Stimulated activated CD4-positive, alpha-beta T cell treated with anti-CD3 and anti-CD28 coated beads, Interleukin-15, amount 100 ng/mL, for 48 hours (primary cell): Measurements from ENCODE around the gene GABPA.
"Not testable (repeated sequence)": the region's sequence is repeated elsewhere in the genome, so short reads cannot be mapped to it uniquely, and the experiment has no call there.

Experiments used
- DNase-seq, 2 donors: peaks; one replicate each; pipeline ENCODE4 v3.0.0-alpha.2; 2020; ENCODE audit warnings: low read depth in 2 of 2

GABPA gene

DNA sequence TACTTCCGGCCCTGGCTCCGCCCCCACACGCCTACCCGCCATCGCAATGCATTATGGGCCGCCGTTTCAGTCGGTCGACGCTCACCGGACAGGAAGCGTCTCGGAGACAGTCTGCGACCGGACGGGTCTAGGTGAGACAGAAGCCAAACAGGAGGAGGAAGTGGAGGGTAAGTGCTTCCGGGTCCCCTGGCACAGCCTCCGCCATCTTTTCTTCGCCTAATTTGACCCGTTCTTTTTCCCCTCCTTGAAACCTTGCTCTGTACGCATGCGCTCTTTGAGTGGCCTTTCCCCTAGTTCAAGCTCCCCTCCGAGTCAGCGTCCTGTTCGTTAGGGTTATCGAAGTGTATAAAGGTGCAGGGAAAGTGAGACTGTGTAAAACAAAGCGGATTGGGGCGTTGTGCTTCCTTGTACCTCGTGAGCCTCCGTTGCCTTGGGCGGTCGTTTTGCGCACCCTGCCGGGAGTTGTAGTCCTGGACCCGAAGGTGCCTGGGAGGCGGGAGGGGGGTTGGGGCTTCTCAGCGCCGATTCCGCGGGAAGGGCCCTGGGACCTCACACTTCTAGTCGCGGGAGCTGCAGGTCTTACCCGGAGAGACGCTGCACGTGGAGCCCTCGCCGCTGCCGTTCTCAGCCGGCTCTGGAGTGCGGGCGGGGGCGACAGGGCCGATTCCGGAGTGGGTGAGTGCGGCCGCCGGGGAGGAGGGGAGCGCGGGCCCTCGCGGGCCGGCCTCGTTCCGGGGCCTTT lies at the start of gene GABPA, which contains the start of gene ATP5PF:
TSS of gene GABPA (plus strand) at position 69 of the 742 bp plus-strand sequence. CDS start 6,627 bp downstream, outside the sequence.
TSS of gene ATP5PF (minus strand) at position 1 of the 742 bp plus-strand sequence. CDS start 5,110 bp downstream, outside the sequence.
- peak; percentile 97 for DNase-seq

DNA sequence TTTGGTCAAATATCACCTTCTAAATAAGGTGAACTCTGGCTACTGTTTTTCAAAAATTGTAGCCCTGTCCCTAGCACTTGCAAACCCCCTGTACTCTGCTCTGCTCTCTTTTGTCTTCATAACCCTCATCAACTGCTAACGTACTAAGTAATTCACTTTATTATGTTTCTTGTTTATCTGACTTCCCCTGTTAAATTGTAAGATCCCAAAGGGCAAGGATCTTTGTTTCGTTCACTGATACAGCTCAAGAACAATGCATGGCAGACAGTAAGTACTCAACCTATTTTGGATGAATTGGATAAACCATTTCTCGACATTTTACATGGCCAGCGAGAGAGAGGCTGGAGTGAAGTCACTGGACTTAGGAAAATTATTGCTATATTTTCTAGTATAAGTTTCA lies 47.0 kb upstream of the GABPA start:
- DNase-seq = no peak

DNA sequence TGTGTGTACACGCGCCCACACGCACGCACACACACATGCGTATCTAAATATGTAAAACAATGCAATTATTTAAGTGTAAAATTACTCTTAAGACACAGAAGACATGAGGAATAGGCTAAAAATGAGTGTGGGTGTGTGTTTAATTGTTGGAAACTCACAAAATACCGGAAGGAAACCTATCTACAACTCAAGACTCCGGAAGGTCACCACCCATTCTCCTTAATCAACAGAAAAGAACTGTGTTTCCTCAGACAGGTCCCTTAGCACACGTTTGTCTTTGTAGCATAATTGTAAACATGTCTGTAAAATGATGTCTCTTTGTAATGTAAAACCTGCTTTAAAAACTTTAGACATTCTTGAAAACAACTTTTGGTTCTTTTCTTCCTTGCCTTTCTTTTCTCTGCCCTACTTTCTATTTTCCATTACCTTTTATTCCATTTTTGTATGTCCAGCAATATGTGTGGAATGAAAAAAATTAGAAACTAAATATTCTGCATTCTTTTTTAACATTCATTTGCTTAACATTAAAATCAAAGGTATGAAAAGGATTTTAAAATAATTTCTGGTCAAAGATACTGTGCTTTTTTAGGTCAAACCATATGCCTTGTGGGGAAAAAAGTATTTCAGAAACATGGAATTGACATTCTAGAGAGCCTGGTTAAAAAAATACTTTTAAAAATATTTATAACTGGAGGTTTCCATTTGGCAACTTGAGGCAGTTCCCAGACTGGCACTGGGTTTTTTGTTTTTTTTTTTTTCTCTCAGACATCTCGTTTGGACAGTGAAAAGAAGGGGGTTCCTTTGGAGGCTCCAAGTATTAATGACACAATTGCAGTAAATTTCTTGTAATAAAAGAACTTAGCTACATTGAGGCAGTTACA lies 46.3 kb upstream of the GABPA start:
- DNase-seq = no peak

DNA sequence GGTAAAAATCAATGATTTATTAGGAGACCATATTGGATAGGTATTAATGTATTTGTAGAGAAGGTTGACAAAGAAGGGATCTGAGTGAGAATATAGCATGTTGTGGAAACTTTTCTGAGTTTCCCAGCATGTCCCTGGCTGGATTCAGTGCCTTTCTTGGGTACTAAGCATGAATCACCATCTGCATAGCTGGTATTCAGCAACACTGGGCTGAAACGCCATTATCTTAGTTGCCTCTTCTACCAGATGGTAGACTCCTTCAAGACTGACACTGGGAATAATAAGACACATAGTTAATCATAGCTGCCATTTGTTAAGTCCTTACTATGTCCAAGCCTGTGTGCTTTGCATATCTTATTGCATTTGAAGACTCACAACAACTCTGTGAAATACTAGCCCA lies 45.5 kb upstream of the GABPA start:
- no peak for DNase-seq

DNA sequence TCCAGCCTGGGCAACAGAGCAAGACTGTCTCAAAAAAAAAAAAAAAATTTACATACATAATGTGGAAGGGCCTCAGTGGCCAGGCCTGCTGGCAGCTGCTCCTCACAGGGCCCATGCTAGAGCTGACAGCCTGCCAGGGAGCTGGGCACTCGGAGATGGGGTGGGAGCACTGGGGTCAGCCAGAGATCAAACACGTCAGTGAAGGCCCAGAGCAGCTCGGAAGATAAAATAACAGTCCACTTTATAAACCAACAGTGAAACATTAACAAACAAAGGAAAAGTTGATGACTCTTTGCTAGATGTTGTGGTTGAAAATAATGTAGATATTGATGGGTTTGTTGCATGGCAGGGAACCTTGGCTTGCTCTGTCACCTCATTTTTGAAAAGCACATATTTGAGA lies 42.8 kb upstream of the GABPA start:
- no peak for DNase-seq

DNA sequence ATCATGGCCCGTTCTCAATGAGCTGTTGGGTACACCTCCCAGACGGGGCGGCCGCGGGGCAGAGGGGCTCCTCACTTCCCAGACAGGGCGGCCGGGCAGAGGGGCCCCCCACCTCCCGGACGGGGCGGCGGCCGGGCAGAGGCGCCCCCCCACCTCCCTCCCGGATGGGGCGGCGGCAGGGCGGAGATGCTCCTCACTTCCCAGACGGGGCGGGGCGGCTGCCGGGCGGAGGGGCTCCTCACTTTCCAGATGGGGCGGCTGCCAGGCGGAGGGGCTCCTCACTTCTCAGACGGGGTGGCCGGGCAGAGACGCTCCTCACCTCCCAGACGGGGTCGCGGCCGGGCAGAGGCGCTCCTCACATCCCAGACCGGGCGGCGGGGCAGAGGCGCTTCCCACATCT lies 39.3 kb upstream of the GABPA start:
- not testable (repeated sequence) for DNase-seq

DNA sequence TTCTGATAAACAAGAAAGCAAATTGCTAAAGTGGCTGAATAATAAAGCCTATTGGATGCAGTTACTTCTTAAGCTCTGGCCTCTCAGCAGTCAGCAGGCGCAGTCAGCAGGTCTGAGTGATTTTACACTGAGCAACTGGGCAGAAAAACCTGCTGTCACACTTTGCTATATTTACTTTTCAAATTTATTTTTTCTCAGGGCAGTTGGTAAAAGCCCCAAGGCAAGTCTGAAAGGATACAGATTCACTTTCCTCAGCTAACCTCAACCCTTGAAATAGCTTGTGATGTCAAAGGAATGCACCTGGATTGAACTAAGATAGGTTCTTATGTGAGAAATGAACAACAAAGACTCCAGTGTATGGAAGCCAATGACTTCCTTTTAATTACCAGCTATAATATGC lies 34.0 kb upstream of the GABPA start:
- no peak for DNase-seq

DNA sequence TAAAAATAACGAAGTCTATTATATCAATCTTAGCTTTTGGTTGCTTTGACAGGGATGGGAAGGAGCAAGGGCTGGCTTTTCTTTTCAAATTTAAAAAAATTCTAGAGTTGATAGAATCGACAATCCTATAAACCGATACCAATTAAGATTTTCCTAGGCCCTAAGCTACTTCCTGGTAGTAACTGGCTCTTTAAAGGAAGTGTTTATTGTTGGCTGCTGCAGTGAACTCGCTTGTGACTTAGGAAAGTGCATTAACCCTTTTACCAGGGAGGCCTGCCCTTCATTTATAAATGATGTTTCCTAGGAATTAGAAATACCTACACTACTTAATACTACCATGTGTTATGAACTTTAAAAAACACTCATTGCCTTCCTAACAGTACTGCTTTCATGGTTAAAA lies 33.2 kb upstream of the GABPA start:
- no peak for DNase-seq

DNA sequence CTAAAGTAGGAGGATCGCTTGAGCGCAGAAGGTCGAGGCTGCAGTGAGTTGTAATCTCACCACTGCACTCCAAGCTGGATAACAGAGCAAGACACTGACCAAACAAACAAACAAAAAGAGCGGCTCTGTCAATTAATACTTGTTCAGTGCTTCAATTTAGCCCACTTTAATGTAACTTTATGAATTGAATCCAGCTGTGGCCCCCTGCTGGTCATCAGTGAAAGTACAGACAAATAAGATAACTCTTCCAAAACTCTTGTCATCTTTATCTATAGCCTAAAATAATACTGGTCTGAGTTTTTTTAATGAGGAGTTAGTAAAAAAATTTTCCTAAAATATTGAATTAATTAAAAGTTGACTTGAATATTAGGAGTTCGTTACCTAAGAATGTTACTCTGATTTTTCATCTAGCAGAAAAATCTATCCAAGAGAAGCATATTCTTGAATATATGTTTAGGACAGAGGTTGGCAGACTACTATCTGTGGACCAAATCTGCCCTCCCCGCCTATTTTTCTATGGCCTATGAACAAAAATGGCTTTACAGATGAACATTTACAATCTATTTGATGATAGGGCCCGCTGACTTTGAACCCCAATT lies 26.2 kb upstream of the GABPA start:
- peak in 1 of 2 donors; percentile 23 for DNase-seq

DNA sequence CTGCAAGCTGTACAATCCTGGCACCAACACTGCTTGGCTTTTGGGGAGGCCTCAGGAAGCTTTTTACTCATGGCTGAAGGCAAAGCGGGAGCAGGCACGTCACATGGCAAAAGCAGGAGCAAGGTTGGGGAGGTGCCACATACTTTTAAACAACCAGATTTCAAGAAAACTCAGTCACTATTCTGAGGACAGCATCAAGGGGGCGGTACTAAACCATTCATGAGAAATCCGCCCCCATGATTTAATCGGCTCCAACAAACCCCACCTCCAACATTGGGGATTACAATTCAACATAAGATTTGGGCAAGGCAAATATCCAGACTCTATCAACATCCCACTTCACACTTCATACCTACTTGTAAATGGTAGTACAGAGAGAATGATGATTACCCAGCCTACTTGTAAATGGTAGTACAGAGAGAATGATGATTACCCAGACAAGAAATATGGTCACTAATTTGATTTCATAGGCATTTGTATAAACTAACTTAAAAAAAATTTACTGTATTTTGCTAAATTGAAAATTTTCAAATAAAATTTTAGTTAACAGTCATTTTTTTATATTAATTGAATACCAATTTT lies 25.0 kb upstream of the GABPA start:
- no peak for DNase-seq

DNA sequence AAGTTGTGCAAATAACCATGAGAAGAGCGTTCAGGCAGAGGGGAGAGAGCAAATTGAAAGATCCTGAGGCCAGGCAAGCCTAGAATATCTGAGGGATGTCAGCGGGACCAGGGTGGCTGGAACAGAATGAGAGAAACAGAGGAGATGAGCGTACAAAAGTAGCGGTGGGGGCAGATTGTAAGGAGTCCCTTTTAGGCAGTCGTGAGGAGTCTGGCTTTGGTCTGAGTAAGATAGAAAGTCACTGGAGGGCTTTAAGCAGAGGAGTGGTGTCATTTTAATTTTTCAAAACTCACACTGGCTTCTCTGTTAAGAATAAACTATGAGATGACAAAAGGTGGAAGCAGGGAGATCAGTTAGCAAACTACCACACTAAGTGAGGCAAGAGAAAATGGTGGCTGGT lies 24.2 kb upstream of the GABPA start:
- no peak for DNase-seq

DNA sequence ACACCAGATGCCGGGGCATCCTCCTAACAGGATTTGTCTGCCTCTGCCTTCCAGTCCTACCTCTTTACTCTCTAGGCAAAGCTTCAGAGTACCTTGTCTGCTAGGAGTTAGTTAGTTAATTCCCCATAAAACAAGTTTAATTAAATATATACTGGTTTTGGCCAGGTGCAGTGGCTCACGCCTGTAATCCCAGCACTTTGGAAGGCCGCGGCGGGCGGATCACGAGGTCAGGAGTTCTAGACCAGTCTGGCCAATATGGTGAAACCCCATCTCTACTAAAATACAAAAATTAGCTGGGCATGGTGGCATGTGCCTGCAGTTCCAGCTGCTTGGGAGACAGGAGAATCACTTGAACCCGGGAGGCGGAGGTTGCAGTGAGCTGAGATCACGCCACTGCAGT lies 20.7 kb upstream of the GABPA start:
- DNase-seq = not testable (repeated sequence)

DNA sequence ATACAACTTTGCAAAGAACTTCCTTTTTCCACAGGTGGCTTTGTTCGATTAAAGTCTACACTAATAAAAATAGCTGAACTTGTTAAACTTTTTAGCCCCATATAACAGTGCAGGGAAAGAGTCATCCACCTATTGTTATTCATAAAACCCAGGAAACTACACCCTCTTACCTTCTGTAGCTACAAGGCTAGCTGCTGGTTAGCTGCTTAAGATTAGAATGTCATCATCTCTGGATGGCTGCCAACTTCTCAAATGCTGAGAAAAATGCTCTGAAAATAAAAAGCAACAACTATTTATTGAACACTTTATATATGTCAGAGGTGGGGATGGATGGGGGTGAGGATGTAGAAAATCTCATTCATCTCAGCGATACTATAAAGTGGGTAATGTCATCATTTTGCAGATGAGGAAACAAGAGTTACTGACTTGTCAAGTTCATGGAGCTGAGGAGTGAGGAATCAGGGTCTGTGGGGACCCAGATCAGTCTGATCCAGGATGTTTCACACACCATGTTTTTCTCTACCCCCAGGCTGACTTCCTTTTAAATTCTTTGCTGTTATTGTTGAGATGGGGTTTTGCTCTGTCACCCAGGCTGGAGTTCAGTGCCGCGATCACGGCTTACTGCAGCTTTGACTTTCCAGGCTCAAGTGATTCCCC lies 17.2 kb upstream of the GABPA start:
- no peak for DNase-seq

DNA sequence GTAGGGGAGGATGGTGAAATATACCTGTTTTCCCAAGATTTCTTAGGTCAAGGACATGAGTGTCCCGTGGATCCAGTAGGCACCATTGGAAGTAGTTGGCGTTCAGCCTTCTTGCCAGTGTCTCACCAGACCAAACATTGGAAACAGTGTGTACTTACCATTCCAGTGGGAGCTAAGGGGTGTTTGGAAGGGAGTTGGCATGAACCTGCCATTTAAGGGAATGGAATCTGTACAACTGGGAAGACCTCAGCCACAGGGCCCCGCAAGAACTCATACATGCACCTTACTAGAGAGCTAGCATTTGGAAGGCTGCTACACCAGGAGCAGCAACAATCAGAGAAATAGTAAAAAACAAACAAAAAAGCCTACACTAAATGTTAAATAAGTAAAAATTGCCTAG lies 12.8 kb upstream of the GABPA start:
- DNase-seq = no peak

DNA sequence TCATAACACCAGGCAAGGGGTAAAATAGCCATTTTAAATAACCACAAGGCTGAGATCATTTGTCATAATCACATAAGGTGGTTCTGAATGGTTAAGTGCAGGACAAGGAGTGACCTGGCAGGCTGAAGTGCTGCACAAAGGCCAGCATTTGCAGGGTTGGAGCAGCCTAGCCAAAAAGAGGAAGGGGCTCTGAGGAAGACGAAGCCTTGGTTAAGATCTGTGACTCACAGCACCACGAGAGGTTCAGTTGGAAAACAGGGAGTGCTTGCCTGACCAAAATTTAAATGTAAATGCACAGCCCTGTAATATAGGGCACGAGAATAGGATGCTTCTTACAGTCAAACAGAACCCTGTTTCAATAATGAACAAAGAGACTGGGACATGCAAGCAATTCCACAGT lies 12.1 kb upstream of the GABPA start:
- no peak for DNase-seq

DNA sequence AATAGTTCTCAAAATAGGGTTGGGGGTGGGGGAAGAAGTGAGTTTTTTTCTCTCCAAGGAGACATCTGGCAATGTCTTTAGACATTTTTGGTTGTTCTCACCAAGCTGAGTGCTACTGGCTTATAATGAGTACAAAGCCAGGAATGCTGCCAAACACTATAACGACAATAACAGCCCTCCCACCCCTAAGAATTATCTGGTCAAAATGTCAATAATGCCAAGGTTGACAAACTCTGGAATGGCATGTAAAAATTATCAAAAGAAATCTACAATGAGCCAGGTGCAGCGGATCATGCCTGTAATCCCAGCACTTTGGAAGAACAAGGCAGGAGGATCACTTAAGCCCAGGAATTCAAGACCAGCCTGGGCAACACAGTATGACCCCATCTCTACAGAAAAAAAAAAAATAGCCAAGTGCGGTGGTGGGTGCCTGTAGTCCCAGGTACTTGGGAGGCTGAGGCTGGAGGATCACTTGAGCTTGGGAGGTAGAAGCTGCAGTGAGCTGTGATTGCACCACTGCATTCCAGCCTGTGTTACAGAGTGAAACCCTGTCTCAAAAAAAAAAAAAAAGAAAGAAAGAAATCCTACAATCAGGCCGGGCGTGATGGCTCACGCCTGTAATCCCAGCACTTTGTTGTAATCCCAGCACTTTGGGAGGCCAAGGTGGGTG lies 2.5 kb upstream of the GABPA start:
- no peak for DNase-seq

DNA sequence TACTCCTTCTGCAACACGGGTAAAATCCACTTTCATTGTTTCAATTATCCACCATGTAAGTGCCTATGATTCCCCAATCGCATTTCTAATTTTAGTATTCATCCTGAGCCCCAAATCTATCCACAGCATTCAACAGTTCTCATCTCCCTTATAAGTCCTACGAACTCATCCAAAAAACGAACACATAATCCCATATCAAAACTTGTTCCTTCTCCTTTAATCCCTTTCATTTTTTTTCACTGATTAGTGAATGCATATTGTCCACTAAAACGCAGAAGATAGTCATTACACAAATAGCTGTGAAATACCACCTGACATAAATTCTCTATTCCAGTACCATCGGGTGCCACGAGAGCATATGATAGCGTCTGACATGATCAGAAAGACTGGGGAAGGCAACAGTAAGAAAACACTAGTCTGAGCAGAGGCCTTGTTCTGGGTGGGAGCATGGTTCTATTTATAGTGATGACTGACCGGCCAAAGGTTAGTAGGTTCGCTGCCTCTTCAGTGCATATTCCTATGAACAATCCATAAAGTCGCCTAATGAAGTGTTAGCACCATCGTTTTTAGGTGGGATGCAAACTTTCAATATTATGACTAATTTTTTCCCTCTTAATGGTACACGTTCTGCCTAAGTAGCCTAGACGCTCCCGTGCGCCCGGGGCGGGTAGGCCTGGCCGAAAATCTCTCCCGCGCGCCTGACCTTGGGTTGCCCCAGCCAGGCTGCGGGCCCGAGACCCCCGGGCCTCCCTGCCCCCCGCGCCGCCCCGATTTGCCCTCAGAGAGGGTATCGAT lies 716 bp upstream of the GABPA start:
- DNase-seq = peak; percentile 21 to 22

DNA sequence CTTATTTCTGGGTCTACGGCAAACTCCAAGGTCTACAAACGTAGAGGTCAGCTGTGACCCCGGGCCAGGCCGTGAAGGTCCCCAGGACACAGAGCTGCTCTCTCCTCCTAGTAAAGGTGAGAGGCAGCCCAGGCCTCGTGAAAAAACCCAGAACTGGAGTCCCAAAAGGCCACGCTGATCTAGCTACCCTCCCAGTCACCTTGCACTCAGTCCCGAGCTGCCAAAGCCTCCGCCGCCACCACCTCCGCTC lies 193 bp upstream of the GABPA start:
- no peak for DNase-seq

DNA sequence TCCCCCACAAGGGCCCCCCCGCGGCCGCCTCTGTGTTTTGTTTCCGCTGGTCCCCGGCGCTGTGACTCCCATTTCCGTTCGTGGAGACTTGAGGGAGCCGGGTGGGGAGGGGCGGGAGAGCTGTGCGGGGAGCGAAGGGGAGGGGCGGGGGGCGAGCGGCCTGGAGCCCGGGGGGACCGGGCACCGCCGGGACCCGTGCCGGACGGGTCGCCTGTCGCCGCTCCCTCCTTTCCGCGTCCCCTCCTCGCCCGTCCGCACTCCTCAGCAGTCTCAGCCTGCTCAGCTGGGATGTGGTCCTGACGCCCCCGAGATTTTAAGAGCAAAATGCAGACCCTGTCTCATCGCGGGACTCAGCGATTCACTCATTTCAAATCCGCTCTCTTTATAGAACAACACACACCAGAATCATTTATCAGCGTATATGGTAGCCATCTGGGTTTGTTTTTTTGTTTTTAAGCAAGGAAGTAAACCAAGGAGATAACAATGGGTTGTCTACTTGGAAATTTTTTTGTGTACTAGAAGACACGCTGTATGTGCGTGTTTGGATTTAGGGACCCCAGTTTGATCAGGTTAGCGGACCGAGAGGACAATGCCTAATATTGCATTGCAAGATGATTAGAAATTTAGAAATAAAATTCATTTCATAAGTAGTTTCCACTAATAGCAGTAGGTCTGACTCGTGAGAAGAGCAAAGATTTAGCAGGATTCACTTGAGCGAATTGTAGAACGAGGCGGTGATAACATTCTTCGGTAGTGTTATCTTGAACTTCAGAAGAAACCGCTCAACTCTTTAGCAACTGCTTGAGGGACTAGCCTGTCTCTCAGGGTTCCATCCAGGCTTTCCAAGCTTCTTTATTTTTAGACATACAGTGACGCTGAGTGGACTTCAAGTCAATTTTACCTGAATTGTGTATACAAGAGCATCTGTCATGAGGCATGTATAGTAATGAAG lies 1.1 kb downstream of the GABPA start:
- DNase-seq = peak; percentile 64 to 66
